OCI-LY1 (cell line): ENCODE measurements around the gene HTR1D.

ENCODE experiments used
- H2AFZ ChIP-seq: fragments of 200-600 bp; sonication (generic), shearing (Covaris generic); 2 replicates; pipeline ENCODE4 v1.6.0; 2014; ENCODE audit warnings: antibody characterized with exemption, mild to moderate bottlenecking, low read length
- H3F3A ChIP-seq: fragments of 200-600 bp; sonication (generic), shearing (Covaris generic); 2 replicates; pipeline ENCODE4 v1.6.0; 2014; ENCODE audit warnings: mild to moderate bottlenecking, antibody characterized with exemption, low read length, moderate library complexity; ENCODE audit not compliant: insufficient read depth
- H3K27ac ChIP-seq: fragments of 200-600 bp; sonication (generic); 2 replicates; pipeline ENCODE4 v1.5.1; 2014; ENCODE audit warnings: low read length, mixed run types, mild to moderate bottlenecking, low read depth; ENCODE audit not compliant: poor library complexity, severe bottlenecking
- H3K27me3 ChIP-seq: fragments of 200-600 bp; sonication (generic); 2 replicates; pipeline ENCODE4 v1.6.0; 2014; ENCODE audit warnings: antibody characterized with exemption, mild to moderate bottlenecking, low read length, moderate library complexity; ENCODE audit not compliant: insufficient read depth
- H3K36me3 ChIP-seq: fragments of 200-600 bp; sonication (generic); 2 replicates; pipeline ENCODE4 v1.6.1; 2014; ENCODE audit warnings: mild to moderate bottlenecking, antibody characterized with exemption, low read length, moderate library complexity, mixed read lengths; ENCODE audit not compliant: insufficient read depth
- H3K4me1 ChIP-seq: fragments of 200-600 bp; sonication (generic); 2 replicates; pipeline ENCODE4 v1.5.1; 2014; ENCODE audit warnings: mild to moderate bottlenecking, low read length, moderate library complexity; ENCODE audit not compliant: insufficient read depth, severe bottlenecking
- H3K4me2 ChIP-seq: fragments of 200-600 bp; sonication (generic), shearing (Covaris generic); 2 replicates; pipeline ENCODE4 v1.6.1; 2014; ENCODE audit warnings: low read length
- H3K4me3 ChIP-seq: fragments of 200-600 bp; sonication (generic); 2 replicates; pipeline ENCODE4 v1.5.1; 2014; ENCODE audit warnings: low read length, low read depth, mild to moderate bottlenecking, mixed read lengths; ENCODE audit not compliant: poor library complexity, severe bottlenecking
- H3K79me2 ChIP-seq: fragments of 200-600 bp; shearing (Covaris generic); 2 replicates; pipeline ENCODE4 v1.6.1; 2016; ENCODE audit warnings: mixed run types, low read length, mixed read lengths; ENCODE audit not compliant: insufficient read depth
- H3K9ac ChIP-seq: fragments of 200-600 bp; sonication (generic), shearing (Covaris generic); 2 replicates; pipeline ENCODE4 v1.6.1; 2014; ENCODE audit warnings: mild to moderate bottlenecking, low read length, mixed read lengths
- H3K9me2 ChIP-seq: fragments of 200-600 bp; sonication (generic), shearing (Covaris generic); 2 replicates; pipeline ENCODE4 v1.6.1; 2014; ENCODE audit warnings: low read depth, mild to moderate bottlenecking, low read length, mixed read lengths
- H3K9me3 ChIP-seq: fragments of 200-600 bp; shearing (Covaris generic); 2 replicates; pipeline ENCODE4 v1.6.1; 2014; ENCODE audit warnings: low read length, mixed read lengths
- H4K20me1 ChIP-seq: fragments of 200-600 bp; sonication (generic), shearing (Covaris generic); 2 replicates; pipeline ENCODE4 v1.6.0; 2016; ENCODE audit warnings: mild to moderate bottlenecking, low read length; ENCODE audit not compliant: insufficient read depth
- EZH2 ChIP-seq: fragments of 200-600 bp; sonication (generic), shearing (Covaris generic); IDR thresholded peaks from 2 replicates; pipeline ENCODE4 v1.8.0; 2017; ENCODE audit warnings: borderline replicate concordance, mixed run types, mild to moderate bottlenecking, antibody characterized with exemption, low read length, moderate library complexity, mixed read lengths
- TF ChIP-seq, protein P1 (sequence below): fragments of 200-600 bp; sonication (generic), shearing (Covaris generic); IDR thresholded peaks from 2 replicates; pipeline ENCODE4 v1.5.1; 2017; ENCODE audit warnings: mild to moderate bottlenecking, antibody characterized with exemption, low read length, moderate library complexity, mixed read lengths

The HTR1D gene

DNA sequence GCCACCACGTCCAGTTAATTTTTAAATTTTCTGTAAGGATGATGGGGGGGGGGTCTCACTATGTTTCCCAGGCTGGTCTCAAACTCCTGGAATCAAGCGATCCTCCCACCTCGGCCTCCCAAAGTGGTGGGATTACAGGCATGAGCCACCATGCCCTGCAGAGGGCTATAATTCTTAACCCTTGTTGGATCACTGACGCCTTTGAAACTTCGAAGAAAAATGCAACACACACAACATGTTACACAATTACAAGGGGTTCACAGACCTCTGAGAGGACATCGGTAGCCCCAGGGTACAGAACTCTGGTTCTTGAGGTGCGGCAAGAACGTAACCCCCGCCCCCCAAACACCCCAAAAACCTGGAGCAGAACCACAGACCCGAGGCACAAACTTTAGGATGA is 40.3 kb downstream of the HTR1D start:
- peaks cover 3% of the 10 kb centered on the region; the same call in 1 of the 2 replicates for H3K27me3 ChIP-seq
- TF ChIP-seq, protein P1, sequence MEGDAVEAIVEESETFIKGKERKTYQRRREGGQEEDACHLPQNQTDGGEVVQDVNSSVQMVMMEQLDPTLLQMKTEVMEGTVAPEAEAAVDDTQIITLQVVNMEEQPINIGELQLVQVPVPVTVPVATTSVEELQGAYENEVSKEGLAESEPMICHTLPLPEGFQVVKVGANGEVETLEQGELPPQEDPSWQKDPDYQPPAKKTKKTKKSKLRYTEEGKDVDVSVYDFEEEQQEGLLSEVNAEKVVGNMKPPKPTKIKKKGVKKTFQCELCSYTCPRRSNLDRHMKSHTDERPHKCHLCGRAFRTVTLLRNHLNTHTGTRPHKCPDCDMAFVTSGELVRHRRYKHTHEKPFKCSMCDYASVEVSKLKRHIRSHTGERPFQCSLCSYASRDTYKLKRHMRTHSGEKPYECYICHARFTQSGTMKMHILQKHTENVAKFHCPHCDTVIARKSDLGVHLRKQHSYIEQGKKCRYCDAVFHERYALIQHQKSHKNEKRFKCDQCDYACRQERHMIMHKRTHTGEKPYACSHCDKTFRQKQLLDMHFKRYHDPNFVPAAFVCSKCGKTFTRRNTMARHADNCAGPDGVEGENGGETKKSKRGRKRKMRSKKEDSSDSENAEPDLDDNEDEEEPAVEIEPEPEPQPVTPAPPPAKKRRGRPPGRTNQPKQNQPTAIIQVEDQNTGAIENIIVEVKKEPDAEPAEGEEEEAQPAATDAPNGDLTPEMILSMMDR: no peak
- no peak for TF ChIP-seq EZH2
- peaks cover 11% of the 10 kb centered on the region for H3K4me1 ChIP-seq
- peak overlapping the region; percentile 65 for H3K4me2 ChIP-seq
- H3K9me2 ChIP-seq: no peaks in the 10 kb centered on the region
- no peaks in the 10 kb centered on the region for H3K36me3 ChIP-seq
- H3K79me2 ChIP-seq: no peaks in the 10 kb centered on the region
- H4K20me1 ChIP-seq: no peaks in the 10 kb centered on the region
- H3F3A ChIP-seq: no peaks in the 10 kb centered on the region
- H3K27ac ChIP-seq: no peak overlapping the region
- no peak overlapping the region for H3K9ac ChIP-seq
- H2AFZ ChIP-seq: no peak overlapping the region
- H3K9me3 ChIP-seq: no peaks in the 10 kb centered on the region
- H3K4me3 ChIP-seq: peak overlapping the region; percentile 48

DNA sequence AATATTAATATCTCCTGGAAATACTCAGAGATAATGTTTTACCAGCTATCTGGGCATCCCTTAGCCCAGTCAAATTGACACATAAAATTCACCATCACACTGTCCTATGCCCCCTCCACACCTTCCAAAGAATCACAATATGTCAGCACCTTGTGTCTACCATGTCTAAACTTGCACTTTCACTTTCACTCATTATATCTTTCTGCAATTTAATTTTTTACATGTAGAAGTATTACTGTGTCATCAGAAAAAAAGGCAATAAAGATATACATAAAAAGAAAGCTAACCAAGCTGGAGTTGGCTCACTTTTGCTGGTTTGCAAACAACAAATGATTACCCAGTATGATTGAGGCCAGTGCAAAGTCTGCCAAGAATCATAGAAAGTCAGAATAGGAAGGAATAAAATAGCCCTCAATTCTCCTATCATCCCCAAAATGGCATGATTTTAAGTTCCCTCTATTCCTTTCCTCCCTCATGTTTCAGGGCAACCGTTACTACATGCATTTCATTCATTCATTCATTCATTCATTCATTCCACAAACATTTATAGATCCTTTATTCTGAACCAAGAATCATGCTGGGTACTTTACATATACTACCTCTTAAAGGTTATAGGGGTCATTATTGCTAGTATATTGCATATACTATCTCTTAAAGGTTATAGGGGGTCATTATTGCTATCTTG is 42.7 kb downstream of the HTR1D start:
- Histone ChIP-seq H3K4me2 (no peak overlapping the region), H3K9ac (no peak overlapping the region), H3F3A (no peaks in the 10 kb centered on the region), H3K9me2 (no peaks in the 10 kb centered on the region), H4K20me1 (no peaks in the 10 kb centered on the region), H3K4me3 (no peak overlapping the region), H3K27me3 (peaks cover 3% of the 10 kb centered on the region; the same call in 1 of the 2 replicates), H3K27ac (no peak overlapping the region), H3K79me2 (no peaks in the 10 kb centered on the region), H3K36me3 (no peaks in the 10 kb centered on the region), H3K4me1 (peaks cover 11% of the 10 kb centered on the region), H2AFZ (no peak overlapping the region), H3K9me3 (no peaks in the 10 kb centered on the region)
- TF ChIP-seq EZH2: no peak
- TF ChIP-seq, protein P1: no peak

DNA sequence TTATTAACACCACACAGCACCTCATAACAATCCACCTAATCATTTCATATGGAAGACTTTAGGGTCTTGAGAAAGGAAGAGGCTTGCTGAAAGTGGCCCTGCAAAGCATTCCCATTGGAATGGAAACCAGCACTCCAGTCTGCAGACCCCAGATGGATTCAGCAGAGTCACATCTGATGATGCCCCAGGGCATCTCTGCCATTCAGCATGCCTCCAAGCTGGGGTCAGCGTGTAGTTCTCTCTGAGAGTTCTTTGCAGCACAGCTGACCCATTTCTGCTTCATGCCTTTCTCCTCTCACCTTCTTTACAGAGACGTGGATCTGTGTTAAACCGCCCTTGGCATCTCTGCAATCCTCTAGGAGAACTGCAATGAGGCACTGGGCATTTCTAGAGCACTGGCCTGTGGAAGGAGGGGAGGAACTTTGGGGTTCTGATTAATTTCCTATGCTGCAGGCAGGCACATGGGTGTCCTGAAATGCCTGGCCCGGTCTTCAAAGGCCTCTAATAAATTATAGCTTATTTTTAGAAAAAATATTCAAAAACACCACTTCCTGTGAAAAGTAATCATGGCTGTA is 46.0 kb downstream of the HTR1D start:
- H3K9me3 ChIP-seq: no peaks in the 10 kb centered on the region
- no peak overlapping the region for H3K4me3 ChIP-seq
- H3K27ac ChIP-seq: no peak overlapping the region
- no peak overlapping the region for H3K9ac ChIP-seq
- TF ChIP-seq, protein P1: no peak
- no peak for TF ChIP-seq EZH2
- peaks cover 4% of the 10 kb centered on the region for H3K4me1 ChIP-seq
- no peaks in the 10 kb centered on the region for H4K20me1 ChIP-seq
- no peak overlapping the region for H2AFZ ChIP-seq
- H3K36me3 ChIP-seq: no peaks in the 10 kb centered on the region
- no peak overlapping the region for H3K4me2 ChIP-seq
- no peaks in the 10 kb centered on the region for H3K27me3 ChIP-seq
- no peaks in the 10 kb centered on the region for H3F3A ChIP-seq
- no peaks in the 10 kb centered on the region for H3K9me2 ChIP-seq
- H3K79me2 ChIP-seq: no peaks in the 10 kb centered on the region
